Tibial nerve (tissue), 4 donors: ENCODE measurements around the gene GRK1.

Source experiments
- EP300 ChIP-seq, 2 donors: sonication (generic); formaldehyde crosslinking; IDR thresholded peaks; one replicate each; pipeline ENCODE4 v1.6.1; 2017; ENCODE audit warnings: antibody characterized with exemption in 2 of 2, mild to moderate bottlenecking in 1 of 2
- TF ChIP-seq, protein P1 (sequence below), 5 experiments: fragments of 200-600 bp in 3 of 5; fragments of 450-650 bp in 2 of 5; sonication (generic) in 3 of 5; IDR thresholded peaks; one replicate each; pipeline ENCODE4 v1.5.1; 2016 to 2019; ENCODE audit warnings: antibody characterized with exemption in 5 of 5, mild to moderate bottlenecking in 3 of 5, moderate library complexity in 2 of 5

GRCh38 chr13:113636266-113636963 is 30.6 kb upstream of the GRK1 start:
- no peak for TF ChIP-seq EP300 (IDR thresholded peaks at IDR 0.05)
- TF ChIP-seq, protein P1, sequence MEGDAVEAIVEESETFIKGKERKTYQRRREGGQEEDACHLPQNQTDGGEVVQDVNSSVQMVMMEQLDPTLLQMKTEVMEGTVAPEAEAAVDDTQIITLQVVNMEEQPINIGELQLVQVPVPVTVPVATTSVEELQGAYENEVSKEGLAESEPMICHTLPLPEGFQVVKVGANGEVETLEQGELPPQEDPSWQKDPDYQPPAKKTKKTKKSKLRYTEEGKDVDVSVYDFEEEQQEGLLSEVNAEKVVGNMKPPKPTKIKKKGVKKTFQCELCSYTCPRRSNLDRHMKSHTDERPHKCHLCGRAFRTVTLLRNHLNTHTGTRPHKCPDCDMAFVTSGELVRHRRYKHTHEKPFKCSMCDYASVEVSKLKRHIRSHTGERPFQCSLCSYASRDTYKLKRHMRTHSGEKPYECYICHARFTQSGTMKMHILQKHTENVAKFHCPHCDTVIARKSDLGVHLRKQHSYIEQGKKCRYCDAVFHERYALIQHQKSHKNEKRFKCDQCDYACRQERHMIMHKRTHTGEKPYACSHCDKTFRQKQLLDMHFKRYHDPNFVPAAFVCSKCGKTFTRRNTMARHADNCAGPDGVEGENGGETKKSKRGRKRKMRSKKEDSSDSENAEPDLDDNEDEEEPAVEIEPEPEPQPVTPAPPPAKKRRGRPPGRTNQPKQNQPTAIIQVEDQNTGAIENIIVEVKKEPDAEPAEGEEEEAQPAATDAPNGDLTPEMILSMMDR (IDR thresholded peaks at IDR 0.05), result no peak
